Suprapubic skin (tissue), 4 donors: ENCODE data around the gene LGALS7. TPM values are rescaled to one million over a fixed set of nuclear protein-coding genes. Genes with fewer than 3 reads are reported as not detected.

Experiments used
- DNase-seq, 2 donors: peaks; one replicate each; pipeline ENCODE4 v3.0.0-alpha.2; 2019; ENCODE audit warnings: low spot score in 2 of 2
- H3K27ac ChIP-seq: fragments of 200-600 bp; sonication (generic); one replicate; pipeline ENCODE4 v1.5.1; 2019
- H3K27me3 ChIP-seq: fragments of 200-600 bp; sonication (generic); one replicate; pipeline ENCODE4 v1.5.1; 2019
- H3K36me3 ChIP-seq: fragments of 200-600 bp; sonication (generic); one replicate; pipeline ENCODE4 v1.5.1; 2019
- H3K4me1 ChIP-seq: fragments of 200-600 bp; sonication (generic); one replicate; pipeline ENCODE4 v1.5.1; 2019
- H3K4me3 ChIP-seq: fragments of 200-600 bp; sonication (generic); one replicate; pipeline ENCODE4 v1.5.1; 2019; ENCODE audit warnings: mild to moderate bottlenecking
- H3K9me3 ChIP-seq: fragments of 200-600 bp; sonication (generic); one replicate; pipeline ENCODE4 v1.5.1; 2019
- EP300 ChIP-seq: sonication (generic); formaldehyde crosslinking; IDR thresholded peaks from one replicate; pipeline ENCODE4 v1.6.1; 2017; ENCODE audit warnings: antibody characterized with exemption
- POLR2A ChIP-seq, 2 donors: fragments of 450-650 bp; IDR thresholded peaks; one replicate each; pipeline ENCODE4 v1.6.1; 2017; ENCODE audit warnings: antibody characterized with exemption in 2 of 2, mild to moderate bottlenecking in 2 of 2, moderate library complexity in 2 of 2
- POLR2AphosphoS5 ChIP-seq, 3 donors: sonication (generic); formaldehyde crosslinking; IDR thresholded peaks; one replicate each; pipeline ENCODE4 v1.6.1; 2017; ENCODE audit warnings: antibody characterized with exemption in 3 of 3
- WGBS: methylation state at CpG from one replicate; pipeline ENCODE4 v1.1.5; 2018; 5-methylcytosine and 5-hydroxymethylcytosine counted together
- total RNA-seq, 4 donors: library from RNA; depleted of rRNA; stranded (reverse); fragments of >200 nt; gene quantifications; one replicate each; pipeline ENCODE4 v1.1.0, GENCODE V29; 2016
- TF ChIP-seq, protein P1 (sequence below), 2 donors: fragments of 200-600 bp in 1 of 2; fragments of 450-650 bp in 1 of 2; sonication (generic) in 1 of 2; IDR thresholded peaks; one replicate each; pipeline ENCODE4 v1.5.1; 2016 to 2019; ENCODE audit warnings: antibody characterized with exemption in 2 of 2, mild to moderate bottlenecking in 1 of 2, moderate library complexity in 1 of 2

The LGALS7 gene
- total RNA-seq, 4 donors from 2014 or later: 51.3 to 1,491 (median 446) TPM

DNA sequence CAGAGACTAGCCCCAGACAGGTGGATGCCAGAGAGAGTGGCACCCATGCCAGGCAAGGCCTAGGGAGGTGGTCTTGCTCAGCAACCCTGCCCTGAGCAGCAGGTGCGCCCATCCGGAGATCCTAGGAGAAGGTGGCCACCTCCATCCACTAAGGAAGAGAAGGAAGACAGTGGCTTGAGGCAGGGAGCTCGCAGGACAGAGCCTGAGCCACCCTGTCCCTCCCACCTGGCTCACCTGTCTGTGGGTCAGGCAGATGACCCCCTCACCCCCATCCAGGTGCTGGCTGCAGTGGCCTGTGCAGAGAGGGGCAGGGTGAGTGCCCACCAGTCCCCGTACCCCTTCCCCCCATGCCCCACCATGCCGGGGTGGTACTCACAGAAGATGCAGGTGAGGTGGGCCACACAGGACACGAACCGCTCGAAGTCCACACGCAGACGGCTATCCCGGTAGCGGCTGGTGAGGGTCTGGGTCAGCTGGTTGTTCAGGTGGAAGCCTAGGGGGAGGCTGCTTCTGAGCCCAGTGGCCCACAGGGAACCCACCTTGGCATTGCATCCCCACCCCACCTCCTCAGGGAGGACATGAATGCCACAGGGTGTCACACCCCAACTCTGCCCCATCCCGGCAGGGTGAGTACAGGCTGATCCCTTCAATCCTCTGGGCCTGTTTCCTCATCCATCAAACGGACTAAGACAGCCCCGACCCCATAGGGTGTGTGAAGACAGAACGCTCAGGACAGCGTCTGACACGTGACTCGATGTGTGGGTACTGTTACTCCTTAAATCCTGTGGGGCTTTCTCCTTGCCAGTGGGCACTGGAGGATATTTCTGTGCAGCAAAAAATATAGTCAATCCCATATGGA, 42.4 kb downstream of the LGALS7 start:
- 82% methylated on average over 13 of the region's 19 CpGs for WGBS

DNA sequence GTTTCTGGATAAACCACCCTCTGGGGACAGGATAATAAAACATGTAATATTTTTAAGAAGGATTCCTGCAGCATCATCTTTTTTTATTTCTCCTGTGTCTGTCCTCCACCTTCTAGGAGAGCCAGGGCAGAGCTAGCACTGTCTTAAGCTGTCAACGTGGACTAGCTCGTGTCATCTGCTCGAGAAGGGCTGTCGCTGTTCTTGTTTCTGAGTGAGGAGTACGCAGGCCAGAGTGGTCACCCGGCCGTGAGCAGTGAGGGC, 42.9 kb downstream of the LGALS7 start:
- TF ChIP-seq POLR2A (IDR thresholded peaks at IDR 0.05): no peak
- TF ChIP-seq, protein P1, sequence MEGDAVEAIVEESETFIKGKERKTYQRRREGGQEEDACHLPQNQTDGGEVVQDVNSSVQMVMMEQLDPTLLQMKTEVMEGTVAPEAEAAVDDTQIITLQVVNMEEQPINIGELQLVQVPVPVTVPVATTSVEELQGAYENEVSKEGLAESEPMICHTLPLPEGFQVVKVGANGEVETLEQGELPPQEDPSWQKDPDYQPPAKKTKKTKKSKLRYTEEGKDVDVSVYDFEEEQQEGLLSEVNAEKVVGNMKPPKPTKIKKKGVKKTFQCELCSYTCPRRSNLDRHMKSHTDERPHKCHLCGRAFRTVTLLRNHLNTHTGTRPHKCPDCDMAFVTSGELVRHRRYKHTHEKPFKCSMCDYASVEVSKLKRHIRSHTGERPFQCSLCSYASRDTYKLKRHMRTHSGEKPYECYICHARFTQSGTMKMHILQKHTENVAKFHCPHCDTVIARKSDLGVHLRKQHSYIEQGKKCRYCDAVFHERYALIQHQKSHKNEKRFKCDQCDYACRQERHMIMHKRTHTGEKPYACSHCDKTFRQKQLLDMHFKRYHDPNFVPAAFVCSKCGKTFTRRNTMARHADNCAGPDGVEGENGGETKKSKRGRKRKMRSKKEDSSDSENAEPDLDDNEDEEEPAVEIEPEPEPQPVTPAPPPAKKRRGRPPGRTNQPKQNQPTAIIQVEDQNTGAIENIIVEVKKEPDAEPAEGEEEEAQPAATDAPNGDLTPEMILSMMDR (IDR thresholded peaks at IDR 0.05): no peak
- TF ChIP-seq EP300: no peak
- TF ChIP-seq POLR2AphosphoS5 (IDR thresholded peaks at IDR 0.05): no peak
- H3K36me3 ChIP-seq: peaks cover 52% of the 10 kb centered on the region
- no peak for DNase-seq
- 88% methylated on average over 7 of the region's 7 CpGs for WGBS
- H3K9me3 ChIP-seq: no peaks in the 10 kb centered on the region
- H3K4me1 ChIP-seq: peaks cover 37% of the 10 kb centered on the region
- H3K4me3 ChIP-seq: no peak overlapping the region
- H3K27me3 ChIP-seq: no peaks in the 10 kb centered on the region
- H3K27ac ChIP-seq: no peak overlapping the region

More for the DNA sequence above, 42.4 kb downstream of the LGALS7 start:
- Histone ChIP-seq H3K27ac (peak overlapping the region; percentile 48), H3K4me3 (no peak overlapping the region), H3K9me3 (no peaks in the 10 kb centered on the region), H3K36me3 (peaks cover 46% of the 10 kb centered on the region), H3K4me1 (peaks cover 38% of the 10 kb centered on the region), H3K27me3 (no peaks in the 10 kb centered on the region)
- DNase-seq: peak in 1 of 2 donors; percentile 72
- no peak for TF ChIP-seq POLR2A (IDR thresholded peaks at IDR 0.05)
- no peak for TF ChIP-seq EP300
- TF ChIP-seq, protein P1 (IDR thresholded peaks at IDR 0.05): no peak
- TF ChIP-seq POLR2AphosphoS5 (IDR thresholded peaks at IDR 0.05): no peak

DNA sequence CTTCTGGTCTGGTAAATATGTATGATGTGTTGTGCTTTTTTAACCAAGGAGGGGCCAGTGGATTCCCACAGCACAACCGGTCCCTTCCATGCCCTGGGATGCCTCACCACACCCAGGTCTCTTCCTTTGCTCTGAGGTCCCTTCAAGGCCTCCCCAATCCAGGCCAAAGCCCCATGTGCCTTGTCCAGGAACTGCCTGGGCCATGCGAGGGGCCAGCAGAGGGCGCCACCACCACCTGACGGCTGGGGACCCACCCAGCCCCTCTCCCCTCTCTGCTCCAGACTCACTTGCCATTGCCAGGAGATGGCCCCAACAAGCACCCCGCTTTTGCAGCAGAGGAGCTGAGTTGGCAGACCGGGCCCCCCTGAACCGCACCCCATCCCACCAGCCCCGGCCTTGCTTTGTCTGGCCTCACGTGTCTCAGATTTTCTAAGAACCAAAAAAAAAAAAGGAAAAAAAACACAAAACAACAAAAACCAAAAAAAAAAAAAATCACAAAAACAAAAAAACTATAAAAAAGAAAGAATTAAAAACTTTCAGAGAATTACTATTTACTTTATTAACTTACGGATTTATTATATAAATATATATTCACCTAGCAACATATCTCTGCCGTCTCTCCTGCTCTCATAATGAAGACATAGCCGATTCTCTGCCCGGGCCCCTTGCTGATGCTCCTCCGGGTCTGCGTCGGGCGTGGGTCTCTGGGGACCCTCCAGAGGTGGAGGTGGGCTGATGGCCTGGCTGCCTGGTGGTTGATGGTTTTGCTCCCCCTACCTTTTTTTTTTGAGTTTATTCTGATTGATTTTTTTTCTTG, 43.5 kb downstream of the LGALS7 start:
- no peaks in the 10 kb centered on the region for H3K27me3 ChIP-seq
- TF ChIP-seq, protein P1 (IDR thresholded peaks at IDR 0.05): peak; percentile 58 to 83
- TF ChIP-seq POLR2AphosphoS5 (IDR thresholded peaks at IDR 0.05) (no peak), EP300 (no peak), POLR2A (IDR thresholded peaks at IDR 0.05) (no peak)
- peaks cover 57% of the 10 kb centered on the region for H3K36me3 ChIP-seq
- H3K4me3 ChIP-seq: no peak overlapping the region
- no peak for DNase-seq
- H3K4me1 ChIP-seq: peaks cover 31% of the 10 kb centered on the region
- H3K9me3 ChIP-seq: no peaks in the 10 kb centered on the region
- WGBS: 78% methylated on average over 16 of the region's 17 CpGs
- H3K27ac ChIP-seq: no peak overlapping the region

DNA sequence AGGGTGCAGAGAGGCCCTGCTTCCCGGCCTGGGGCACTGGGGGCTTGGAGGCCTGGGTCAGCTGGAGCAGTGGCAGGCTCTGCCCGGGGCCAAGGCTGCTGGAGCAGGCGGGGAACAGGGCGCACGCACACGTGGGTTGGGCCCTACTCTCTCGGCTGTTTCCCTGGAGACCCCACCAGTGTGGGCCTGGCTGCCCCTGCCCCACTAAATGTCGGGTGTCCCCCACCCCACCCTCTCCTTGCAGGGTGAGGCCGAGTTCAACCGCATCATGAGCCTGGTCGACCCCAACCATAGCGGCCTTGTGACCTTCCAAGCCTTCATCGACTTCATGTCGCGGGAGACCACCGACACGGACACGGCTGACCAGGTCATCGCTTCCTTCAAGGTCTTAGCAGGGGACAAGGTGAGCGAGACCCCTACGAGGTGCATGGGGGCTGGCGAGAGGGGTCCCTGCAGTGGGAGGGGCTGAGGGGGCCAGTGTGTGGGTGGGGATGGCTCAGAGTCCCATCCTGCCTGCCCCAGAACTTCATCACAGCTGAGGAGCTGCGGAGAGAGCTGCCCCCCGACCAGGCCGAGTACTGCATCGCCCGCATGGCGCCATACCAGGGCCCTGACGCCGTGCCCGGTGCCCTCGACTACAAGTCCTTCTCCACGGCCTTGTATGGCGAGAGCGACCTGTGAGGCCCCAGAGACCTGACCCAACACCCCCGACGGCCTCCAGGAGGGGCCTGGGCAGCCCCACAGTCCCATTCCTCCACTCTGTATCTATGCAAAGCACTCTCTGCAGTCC, 44.4 kb downstream of the LGALS7 start:
- Histone ChIP-seq H3K36me3 (peaks cover 66% of the 10 kb centered on the region), H3K4me1 (peaks cover 28% of the 10 kb centered on the region), H3K9me3 (no peaks in the 10 kb centered on the region), H3K4me3 (no peak overlapping the region), H3K27me3 (no peaks in the 10 kb centered on the region), H3K27ac (no peak overlapping the region)
- DNase-seq: no peak
- WGBS: 87% methylated on average over 32 of the region's 37 CpGs
- TF ChIP-seq POLR2A (IDR thresholded peaks at IDR 0.05) (no peak), EP300 (no peak), POLR2AphosphoS5 (IDR thresholded peaks at IDR 0.05) (no peak)
- TF ChIP-seq, protein P1 (IDR thresholded peaks at IDR 0.05): no peak
